ENCODE measurements around the gene PTPA.

PTPA gene

DNA sequence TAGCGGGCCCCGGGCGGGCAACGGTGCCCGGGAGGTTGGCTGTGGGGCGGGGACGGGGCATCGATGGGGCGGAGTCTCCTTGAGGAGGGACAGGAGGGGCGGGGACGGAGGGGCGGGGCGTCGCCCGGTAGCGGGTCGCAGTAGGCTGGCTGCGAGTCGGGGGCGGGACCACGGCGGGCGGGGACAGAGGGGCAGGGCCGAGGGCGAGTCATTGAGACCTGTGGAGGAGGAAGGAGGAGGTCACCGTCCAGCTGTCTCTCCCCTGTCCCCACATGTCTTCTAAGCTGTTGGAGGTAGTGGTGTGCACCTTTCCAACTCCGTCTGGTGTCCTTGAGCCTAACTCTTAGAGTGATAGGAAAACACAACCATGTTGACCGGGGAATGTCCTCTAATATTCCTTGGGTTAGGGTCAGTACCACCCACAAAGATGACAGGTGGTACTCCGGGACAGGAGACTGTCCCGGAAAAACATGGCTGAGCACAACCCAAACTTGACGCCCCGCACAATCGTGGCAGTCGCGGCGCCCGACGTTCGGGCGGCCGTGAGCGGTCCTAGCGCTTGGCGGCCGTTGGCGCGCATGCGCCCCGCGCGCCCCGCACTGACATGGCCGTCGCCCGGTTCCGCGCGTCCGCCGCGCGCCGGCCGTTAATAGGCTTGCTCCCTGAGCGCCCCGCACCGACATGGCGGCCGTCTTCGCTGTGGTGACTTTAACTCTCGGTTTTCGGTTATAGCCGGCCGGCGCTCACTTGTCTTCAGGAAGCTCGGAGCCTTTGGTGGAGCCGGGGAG, at the start of gene PTPA, which contains the start of gene CRAT:
Gene PTPA, plus strand, starts transcription at position 676 of the 788 bp plus-strand sequence. CDS start 186 bp downstream, outside the sequence.
Gene CRAT, minus strand, starts transcription at position 54 of the 788 bp plus-strand sequence. CDS start 284 bp downstream, outside the sequence.
- peak; percentile 98 for DNase-seq (ENCODE audit: low spot score)

DNA sequence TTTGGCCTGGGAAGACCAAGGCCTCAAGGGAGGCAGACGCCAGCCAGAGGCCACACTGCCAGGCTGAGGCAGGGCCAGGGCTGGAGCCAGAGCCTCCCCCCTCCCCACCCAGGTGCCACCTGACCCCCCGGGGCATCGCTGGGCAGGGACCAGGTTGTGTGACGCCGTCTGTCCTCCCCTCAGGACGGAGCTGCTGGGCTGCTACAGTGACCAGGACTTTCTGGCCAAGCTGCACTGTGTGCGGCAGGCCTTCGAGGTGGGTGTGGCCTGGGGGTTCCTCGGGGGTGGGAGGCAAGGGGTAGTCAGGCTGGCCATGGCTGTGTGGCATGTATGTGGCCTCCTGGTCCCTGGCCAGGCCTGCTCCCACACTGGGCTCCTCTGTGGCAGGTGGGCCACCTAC, 48.2 kb upstream of the PTPA start:
- DNase-seq (ENCODE audit: low spot score), result no peak

DNA sequence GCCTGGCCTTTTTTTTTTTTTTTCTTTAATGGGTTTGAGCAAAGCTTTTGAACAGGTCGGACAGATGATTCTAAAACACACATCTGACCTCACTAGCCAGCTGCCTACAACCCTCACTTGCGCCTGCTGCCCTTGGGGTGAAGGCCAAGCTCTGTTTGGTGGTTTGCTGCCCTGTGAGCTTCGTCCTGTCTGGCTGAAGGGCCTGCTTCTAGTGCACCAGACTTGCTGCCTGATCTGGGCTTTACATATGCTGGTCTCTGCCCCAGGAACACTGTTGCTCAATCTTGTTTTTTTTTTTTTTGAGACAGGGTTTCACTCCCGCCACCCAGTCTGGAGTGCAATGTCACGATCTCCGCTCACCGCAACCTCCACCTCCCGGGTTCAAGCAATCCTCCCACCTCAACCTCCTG, 46.7 kb upstream of the PTPA start:
- DNase-seq (ENCODE audit: low spot score), result no peak

DNA sequence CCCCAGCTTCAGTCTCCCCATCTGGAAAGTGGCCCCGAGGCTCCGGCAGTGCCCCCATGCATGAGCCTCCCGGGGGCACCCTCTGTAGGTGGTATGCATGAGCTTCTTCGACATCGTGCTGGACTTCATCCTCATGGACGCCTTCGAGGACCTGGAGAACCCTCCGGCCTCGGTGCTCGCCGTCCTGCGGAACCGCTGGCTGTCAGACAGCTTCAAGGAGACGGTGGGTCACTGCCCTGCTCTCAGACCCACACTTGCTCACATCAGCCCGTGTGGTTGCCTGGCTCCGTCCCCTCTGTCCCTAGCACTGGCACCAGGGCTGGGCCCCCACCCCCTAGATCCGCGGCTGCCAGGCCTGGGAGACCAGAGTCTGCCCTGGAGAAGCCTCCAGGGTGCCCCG, 43.1 kb upstream of the PTPA start:
- no peak for DNase-seq (ENCODE audit: low spot score)

DNA sequence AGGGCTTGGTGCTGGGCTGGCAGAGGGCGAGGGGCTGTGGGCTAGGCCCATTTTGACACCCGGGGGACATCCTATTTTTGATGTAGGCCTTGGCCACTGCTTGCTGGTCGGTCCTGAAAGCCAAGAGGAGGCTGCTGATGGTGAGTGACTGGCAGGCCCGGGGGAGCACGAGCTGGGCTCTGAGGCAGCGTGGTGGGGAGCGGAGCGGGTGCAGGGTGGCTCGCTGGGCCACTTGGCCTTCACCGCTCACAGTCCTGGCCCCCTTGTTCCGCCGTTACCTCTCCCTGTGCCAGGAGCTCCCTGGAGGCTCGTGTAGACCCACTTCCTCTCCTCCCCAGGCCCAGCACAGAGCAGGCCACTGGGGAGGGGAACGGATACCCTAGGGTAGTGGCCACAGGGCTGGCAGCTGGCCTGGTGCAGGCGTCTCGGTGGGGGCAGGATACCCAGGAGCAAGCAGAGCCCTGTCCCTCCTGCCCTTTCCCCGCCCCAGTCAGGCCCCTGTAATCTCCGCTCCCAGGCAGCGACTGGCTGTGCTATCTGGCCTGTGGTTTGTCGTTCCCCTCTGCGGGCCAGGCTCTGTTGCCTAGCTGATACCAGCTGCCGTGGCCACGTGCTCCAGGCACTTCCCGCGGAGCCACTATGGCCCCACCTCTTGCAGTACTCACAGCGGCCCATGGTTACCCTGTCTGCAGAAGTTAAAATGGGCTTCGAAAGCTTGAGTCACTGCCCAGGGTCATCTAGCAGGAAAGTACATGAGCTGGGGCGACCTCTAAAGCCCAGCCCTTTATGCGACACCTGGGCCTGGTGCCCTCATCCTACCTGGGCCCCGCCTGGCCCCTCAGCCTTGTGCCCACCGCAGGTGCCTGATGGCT, 42.0 kb upstream of the PTPA start:
- no peak for DNase-seq (ENCODE audit: low spot score)

DNA sequence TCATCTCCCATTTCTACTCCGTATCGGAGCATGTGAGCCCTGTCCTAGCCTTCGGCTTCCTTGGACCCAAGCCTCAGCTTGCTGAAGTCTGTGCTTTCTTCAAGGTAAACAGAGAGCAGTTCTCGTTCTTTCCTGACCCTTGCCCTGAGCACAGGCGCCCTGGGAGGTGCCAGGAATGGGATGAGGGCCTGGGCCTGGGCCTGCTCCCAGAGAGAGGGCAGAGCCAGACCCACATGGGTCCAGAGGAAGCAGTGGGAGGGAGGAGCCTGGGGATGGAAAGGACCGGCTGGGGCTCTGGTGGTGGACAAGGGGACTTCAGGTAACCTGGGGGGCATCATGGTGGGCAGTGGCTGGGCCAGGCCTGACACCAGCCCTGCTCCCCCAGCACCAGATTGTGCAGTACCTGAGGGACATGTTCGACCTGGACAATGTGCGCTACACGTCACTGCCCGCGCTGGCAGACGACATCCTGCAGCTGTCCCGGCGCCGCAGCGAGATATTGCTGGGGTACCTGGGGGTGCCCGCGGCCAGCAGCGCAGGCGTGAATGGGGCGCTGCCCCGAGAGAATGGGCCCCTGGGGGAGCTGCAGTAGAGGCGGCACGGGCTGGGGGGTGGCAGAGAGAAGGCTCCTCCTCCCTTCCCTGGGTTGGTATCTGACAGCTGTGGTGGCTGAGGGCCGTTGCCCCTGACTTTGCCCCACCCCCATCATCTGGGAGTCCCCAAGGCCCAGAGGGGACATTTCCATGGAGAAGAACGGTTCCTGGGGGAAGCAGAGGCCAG, 41.2 kb upstream of the PTPA start:
- DNase-seq (ENCODE audit: low spot score), result no peak

DNA sequence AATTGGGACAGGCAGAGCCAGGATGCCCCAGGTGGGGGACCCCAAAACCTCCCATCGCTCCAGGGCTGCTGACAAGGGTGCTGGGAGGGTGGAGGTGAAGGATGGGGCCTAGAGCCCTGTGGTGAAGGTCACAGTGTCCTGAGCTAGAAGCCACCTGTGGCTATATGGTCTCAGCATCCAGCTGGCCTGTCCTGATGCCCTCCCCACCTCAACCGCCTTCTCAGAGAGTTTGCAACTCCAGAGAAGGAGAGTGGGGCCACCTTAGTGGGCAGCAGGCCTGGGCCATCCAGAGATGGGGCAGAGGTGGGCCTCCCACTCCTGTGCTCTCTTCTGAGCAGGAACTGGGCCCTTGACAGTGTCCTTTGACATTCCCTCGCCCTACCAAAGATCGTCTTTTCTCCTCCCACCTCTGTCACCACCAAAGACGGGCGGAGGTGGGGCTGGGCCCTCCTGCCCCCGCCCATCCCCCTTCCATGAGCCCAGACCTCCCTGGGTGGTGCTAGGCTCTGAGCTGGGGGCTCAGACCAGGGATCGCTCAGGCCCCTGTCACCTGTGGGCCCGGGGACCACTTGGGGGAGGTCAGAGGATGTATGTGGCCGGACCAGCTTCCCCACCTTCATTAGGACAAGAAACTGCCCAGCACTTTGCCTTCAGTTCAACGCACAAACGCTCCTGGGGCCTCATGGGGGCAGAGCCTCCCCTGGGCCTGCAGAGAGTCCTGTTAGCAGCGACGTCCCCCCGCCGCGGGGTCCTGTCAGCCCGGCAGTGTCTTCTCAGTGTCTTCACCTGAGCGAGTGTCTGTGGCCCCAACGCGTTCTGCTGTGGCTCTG, 40.3 kb upstream of the PTPA start:
- no peak for DNase-seq (ENCODE audit: low spot score)

DNA sequence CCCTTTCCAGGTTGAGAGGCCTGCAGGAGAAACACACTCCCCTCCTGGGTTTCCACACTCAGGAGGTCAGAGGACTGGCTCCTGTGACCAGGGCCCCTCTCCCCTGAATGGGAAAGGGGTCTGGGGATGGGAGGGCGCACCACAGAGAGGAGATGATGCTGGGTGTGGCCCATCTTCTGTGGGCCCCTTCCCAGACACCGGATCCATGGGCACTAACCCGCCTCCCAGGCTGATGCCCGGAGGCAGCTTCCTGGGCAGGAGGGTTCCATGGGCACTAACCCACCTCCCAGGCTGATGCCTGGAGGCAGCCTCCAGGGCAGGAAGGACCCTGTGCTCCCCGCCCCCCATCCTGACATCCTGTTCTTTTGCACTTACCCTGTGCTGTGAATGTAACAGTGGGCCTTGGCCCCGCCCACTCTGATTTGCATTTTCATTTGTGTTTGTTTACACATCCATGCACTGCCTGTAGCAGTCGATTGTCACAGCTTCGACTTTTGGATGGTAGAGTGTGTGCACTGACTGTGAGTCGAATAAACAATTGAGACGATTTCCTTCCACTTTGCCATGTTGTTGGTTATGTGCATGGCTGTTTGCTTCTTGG, 39.6 kb upstream of the PTPA start:
- DNase-seq (ENCODE audit: low spot score), result no peak

DNA sequence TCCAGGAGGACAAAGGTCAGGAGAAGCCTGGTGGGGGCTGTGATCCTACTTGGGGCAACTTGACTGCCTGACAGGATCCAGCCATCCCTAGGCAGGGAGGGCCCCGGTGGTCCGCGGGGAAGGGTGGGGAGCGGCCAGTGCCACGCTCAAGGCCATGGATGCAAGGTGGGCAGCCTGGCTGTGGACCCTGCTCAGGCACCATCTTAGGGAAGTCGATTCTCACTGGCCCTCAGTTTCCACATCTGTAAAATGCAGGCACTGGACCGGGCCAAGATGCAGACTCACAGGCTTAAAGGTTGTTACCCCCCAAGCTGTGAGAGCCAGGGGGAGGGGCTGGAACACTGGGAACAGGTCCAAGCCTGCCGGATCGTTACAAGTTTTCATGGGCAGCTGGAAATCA, 39.0 kb upstream of the PTPA start:
- DNase-seq (ENCODE audit: low spot score), result no peak

DNA sequence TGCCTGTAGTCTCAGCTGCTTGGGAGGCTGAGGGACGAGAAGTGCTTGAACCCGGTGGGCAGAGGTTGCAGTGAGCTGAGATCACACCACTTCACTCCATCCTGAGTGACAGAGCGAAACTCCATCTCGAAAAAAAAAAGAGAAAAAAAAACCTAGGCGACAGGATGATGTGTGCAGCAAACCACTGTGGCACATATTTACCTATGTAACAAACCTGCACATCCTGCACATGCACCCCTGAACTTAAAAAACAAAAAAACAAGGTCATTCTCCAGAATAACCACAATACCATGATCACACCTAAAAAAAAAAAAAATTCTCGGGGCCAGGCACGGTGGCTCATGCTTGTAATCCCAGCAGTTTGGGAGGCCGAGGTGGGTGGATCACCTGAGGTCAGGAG, 37.8 kb upstream of the PTPA start:
- no peak for DNase-seq (ENCODE audit: low spot score)

DNA sequence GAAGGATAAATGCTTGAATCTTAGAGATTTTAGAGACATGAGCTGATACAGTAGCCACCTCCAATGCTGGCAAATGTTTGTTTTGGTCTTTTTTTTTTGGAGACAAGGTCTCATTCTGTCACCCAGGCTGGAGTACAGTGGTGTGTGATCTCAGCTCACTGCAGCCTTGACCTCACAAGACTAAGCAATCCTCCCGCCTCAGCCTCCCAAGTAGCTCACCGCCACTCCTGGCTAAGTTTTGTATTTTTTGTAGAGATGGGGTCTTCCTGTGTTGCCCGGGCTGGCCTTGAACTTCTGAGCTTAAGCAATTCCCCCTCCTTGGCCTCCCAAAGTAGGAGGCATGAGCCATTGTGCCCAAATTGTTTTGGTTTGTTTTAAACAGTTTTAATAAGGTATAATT, 37.1 kb upstream of the PTPA start:
- no peak for DNase-seq (ENCODE audit: low spot score)

DNA sequence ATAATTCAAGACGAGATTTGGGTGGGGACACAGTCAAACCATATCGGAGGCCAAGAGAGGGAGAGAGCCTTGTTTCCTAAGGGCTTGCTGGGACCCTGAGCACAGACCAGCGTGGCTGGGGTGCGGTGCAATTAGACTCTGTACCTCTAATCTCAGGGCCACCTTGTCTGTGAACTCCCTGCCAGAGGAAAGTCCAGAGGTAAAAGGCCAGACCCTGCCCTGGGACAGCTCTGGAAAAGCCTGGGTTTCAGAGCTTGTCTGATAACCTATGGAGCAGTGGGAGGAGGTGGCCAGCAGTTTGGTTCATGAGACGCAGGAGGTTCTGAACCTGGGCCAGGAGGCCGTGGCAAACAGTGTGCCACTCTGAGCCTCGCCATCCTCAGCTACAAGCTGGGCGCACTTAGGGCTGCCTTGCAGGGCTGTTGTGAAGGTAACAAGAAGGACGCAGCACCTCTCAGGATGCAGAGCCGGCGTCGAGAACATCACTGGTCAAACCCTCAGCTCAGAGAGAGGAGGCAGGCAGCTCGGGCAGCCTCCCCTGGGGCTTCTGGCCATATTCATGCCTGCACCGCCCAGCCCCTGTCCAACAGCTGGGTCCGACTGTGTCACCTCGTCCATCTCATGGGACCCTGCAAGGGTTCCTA, 35.1 kb upstream of the PTPA start:
- DNase-seq (ENCODE audit: low spot score), result no peak

DNA sequence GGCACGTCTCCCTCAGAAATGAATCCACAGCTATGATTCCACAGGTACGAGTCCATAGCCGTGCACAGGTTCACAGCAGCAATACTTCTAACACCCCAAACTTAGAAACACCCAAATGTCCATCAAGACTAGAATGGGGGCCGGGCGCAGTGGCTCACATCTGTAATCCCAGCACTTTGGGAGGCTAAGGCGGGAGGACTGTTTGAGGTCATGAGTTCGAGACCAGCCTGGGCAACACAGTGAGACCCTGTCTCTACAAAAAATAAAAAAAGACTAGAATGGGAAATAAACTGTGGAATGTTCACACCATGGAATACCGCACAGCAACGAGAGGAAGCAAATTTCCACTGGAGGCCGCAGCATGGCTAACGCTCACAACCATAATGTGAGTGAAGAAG, 34.6 kb upstream of the PTPA start:
- DNase-seq (ENCODE audit: low spot score), result no peak

DNA sequence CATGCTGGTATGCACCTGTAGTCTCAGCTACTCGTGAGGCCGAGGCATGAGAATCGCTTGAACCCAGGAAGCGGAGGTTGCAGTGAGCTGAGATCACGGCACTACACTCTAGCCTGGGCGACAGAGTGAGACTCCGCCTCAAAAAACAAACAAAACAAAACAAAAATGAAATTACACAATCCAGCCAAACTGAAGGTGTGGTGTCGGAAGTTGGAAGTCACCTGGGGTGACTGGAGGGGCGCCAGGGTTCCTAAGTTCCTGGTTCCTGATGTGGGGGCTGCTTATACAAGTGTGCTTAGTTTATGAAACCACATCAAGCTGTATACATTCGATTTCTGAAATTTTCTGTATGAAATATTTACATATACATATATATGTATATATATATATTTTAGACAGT, 34.0 kb upstream of the PTPA start:
- no peak for DNase-seq (ENCODE audit: low spot score)

DNA sequence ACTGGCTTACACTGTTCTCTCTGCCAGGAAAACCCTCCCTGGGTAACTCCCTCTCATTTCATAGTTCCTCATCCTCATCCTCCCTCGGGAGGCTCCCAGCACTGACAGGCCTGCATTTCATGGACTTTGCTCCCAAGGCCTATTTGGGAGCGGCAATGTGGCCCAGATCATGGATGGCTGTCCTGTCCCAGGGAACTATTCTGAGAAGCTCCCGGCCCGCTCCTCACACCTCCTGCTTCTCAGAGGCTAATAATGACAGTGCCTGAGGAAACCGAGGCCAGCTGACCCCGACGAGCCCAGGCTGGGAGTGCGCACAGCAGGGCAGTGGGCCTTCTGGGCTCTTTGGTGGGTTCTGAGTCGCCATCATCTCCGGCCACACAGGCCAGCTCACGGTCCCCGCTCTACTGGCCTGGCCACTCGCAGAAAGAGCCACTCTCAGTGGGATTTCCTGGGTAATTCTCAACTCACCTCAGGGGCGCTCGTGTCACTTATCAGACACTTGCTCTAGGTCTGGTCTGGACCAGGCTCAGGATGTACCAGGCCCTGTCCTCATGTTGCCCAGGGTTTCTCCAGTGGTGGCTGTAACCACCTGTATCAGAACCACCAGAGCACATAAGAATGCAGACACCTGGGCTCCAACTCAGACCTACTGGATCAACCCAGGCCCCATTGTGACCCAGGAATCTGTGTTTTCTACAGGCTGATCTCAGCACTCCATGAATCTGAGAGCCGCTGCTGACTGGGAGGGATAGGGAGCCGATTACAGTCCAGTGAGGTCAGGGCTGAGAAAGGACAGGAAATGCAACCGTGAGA, 32.3 kb upstream of the PTPA start:
- DNase-seq (ENCODE audit: low spot score), result no peak

DNA sequence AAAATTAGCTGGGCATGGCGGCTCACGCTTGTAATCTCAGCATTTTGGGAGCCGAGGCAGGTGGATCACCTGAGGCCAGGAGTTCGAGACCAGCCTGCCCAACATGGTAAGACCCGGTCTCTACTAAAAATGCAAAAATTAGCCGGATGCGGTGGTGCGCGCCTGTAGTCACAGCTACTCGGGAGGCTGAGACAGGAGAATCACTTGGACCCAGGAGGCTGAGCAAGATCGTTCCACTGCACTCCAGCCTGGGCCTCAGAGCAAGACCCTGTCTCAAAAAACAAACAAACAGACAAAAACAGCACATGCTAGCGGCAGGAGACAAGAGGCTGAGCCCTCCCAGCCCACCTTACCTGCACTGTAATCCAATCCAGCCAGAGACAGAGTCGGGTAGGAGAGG, 31.4 kb upstream of the PTPA start:
- no peak for DNase-seq (ENCODE audit: low spot score)

DNA sequence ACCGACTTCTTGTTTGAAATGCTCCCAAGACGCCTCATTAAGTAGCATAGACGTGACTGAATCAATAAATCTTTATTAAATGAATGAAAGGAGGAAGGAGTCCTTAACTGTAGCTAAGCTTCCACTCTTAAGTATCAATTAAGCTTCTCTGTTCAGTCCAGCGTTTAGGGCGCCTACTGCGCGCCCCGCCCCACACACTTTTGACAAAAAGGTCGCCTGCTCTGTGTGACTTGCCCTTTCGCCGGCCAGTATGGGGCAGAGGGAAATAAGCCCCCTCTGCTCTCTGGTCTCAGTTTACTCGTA, 31.0 kb upstream of the PTPA start:
- DNase-seq (ENCODE audit: low spot score), result no peak

DNA sequence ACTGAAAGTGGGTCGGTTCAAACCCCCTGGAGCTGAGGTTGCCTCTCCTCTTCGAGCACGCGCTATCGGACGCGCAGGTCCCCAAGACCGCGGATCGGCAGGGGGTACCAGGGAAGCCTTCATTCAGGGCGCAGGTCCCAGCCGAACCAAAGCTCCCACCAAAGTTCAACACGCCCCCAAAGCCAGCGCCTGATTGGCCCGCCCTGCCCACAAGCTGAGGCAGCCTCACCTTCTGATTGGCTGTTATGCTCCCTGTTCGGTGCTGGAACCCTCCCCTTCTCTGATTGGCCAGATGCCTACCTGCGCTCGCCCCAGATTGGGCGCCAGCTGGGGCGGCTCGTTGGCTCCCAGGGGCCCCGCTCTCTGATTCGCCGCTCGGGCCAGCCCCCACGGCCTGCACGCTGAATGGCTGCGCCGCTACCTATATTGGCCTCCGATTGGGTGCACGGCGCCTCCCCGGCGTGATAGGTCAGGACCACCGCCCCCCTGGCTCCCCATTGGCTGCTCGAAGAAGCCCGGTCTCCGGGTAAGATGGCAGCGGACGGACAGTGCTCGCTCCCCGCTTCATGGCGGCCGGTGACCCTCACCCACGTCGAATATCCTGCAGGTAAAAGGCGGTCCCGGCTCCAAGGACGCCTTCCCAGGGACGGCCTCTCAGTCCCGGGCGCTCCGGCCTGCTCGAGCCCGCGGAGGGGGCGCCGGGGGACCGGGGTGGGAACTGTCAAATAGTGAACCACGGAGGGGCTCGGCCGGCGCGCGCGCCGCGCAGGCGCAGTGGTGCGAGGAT, 30.4 kb upstream of the PTPA start, which contains the start of gene DOLPP1:
Gene DOLPP1, plus strand, starts transcription at position 511 of the 787 bp plus-strand sequence. Its CDS starts 21 bp downstream, at position 532.
- peak; percentile 99 for DNase-seq (ENCODE audit: low spot score)

DNA sequence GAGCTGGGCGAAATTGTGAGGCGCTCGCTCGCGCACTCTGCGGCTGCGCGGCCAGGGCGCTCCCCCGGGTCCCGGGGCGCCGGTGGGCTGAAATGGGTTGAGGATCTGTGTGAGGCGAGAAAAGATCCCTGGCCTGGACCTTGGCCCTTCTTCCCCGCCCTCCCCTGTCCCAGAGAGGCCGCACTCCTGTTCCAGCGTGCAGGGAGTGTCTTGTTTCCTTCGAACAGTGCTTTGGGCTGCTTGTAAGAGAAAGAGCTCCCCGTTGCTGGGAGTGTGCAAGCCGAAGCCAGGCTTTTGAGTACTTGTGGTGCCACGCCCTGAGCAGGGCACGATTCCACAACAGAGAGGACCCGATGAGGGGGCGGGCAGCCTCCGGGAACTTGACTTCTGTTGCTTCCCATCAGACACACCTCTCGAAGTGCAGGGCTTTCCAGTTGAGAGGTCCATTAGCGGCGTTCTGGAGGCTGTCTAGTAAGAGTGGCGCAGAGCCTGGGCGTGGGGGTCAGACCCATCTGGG, 29.8 kb upstream of the PTPA start:
- peak; percentile 61 for DNase-seq (ENCODE audit: low spot score)

Data from RKO (cell line).